Gastroesophageal sphincter (tissue), 3 donors: ENCODE results near the gene SLIT3.

Experiments
- EP300 ChIP-seq: sonication (generic); formaldehyde crosslinking; IDR thresholded peaks from one replicate; pipeline ENCODE4 v1.6.1; 2017; ENCODE audit warnings: antibody characterized with exemption, mild to moderate bottlenecking
- POLR2A ChIP-seq, 2 donors: fragments of 450-650 bp; IDR thresholded peaks; one replicate each; pipeline ENCODE4 v1.6.1; 2017; ENCODE audit warnings: antibody characterized with exemption in 2 of 2, mild to moderate bottlenecking in 2 of 2, moderate library complexity in 1 of 2
- POLR2AphosphoS5 ChIP-seq: sonication (generic); formaldehyde crosslinking; IDR thresholded peaks from one replicate; pipeline ENCODE4 v1.6.1; 2017; ENCODE audit warnings: antibody characterized with exemption
- TF ChIP-seq, protein P1 (sequence below), 4 experiments: fragments of 200-600 bp in 2 of 4; fragments of 450-650 bp in 2 of 4; sonication (generic) in 1 of 4; IDR thresholded peaks; one replicate each; pipeline ENCODE4 v1.5.1; 2017 to 2019; ENCODE audit warnings: antibody characterized with exemption in 4 of 4, mild to moderate bottlenecking in 2 of 4, moderate library complexity in 2 of 4

- TF ChIP-seq POLR2AphosphoS5 (no peak), POLR2A (IDR thresholded peaks at IDR 0.05) (no peak), EP300 (no peak)
- TF ChIP-seq, protein P1, sequence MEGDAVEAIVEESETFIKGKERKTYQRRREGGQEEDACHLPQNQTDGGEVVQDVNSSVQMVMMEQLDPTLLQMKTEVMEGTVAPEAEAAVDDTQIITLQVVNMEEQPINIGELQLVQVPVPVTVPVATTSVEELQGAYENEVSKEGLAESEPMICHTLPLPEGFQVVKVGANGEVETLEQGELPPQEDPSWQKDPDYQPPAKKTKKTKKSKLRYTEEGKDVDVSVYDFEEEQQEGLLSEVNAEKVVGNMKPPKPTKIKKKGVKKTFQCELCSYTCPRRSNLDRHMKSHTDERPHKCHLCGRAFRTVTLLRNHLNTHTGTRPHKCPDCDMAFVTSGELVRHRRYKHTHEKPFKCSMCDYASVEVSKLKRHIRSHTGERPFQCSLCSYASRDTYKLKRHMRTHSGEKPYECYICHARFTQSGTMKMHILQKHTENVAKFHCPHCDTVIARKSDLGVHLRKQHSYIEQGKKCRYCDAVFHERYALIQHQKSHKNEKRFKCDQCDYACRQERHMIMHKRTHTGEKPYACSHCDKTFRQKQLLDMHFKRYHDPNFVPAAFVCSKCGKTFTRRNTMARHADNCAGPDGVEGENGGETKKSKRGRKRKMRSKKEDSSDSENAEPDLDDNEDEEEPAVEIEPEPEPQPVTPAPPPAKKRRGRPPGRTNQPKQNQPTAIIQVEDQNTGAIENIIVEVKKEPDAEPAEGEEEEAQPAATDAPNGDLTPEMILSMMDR (IDR thresholded peaks at IDR 0.05): no peak
These were observed 425.1 kb downstream of the SLIT3 start for GRCh38 chr5:168875832-168876231.
